K562 (cell line): ENCODE data around the gene LTBP1. TPM values are rescaled to one million over a fixed set of nuclear protein-coding genes. Genes with fewer than 3 reads are reported as not detected.
"Not testable (repeated sequence)": the region's sequence is repeated elsewhere in the genome, so short reads cannot be mapped to it uniquely, and the experiment has no call there.

Source experiments
- ATAC-seq: fragments of 200-7000 bp; cut with Tn5 transposase; 3 replicates; pipeline ENCODE4 v1.9.1; 2020; ENCODE audit warnings: moderate library complexity
- BruUV-seq: library from RNA; stranded (reverse); fragments of 400-500 nt; replicated peaks from 2 replicates; lab custom pipeline; 2021; lab: Mats Ljungman, UMichigan
- CTCF ChIA-PET: fragments of 300-600 bp; formaldehyde crosslinking; extraction: SDS; loops from one replicate; lab custom pipeline; 2021; ENCODE audit warnings: low intra/inter-chr PET ratio; lab: Yijun Ruan, JAX
- POLR2A ChIA-PET: fragments of 300-600, 350-650 bp; sonication (Branson Sonifier 250); formaldehyde crosslinking; extraction: SDS; loops from one replicate; lab custom pipeline; 2021; ENCODE audit warnings: antibody characterized with exemption, inconsistent platforms; lab: Yijun Ruan, JAX
- DNase-seq, 4 experiments: peaks; one replicate each; pipeline versions ENCODE4 v3.0.0 to v3.0.0-alpha.2; 2011 to 2018; ENCODE audit warnings: low spot score in 3 of 4, mixed read lengths in 3 of 4; ENCODE audit errors: extremely low read depth in 1 of 4
- FAIRE-seq: peaks from 2 replicates; lab custom pipeline; 2011; peaks lifted over from hg19 to GRCh38; lab: Jason Lieb, UNC
- H2AFZ ChIP-seq: 2 replicates; pipeline ENCODE4 v1.6.0; 2011; ENCODE audit warnings: low read depth, low read length, control low read depth, inconsistent platforms
- H3K27ac ChIP-seq: fragments of 200-600 bp; 3 replicates; pipeline ENCODE4 v1.8.0; 2011; ENCODE audit warnings: low read depth, mild to moderate bottlenecking, control low read depth, inconsistent platforms, low read length, moderate library complexity, mixed read lengths; ENCODE audit errors: extremely low read depth
- H3K27me3 ChIP-seq, 2 experiments: fragments of 300-600 bp in 1 of 2; 2 replicates in 1 of 2; 3 replicates in 1 of 2; pipeline versions ENCODE4 v1.6.0 to v1.8.0; 2011; ENCODE audit warnings: inconsistent platforms in 2 of 2, low read length in 2 of 2, mild to moderate bottlenecking in 1 of 2, mixed read lengths in 1 of 2, moderate library complexity in 1 of 2; ENCODE audit not compliant: control insufficient read depth in 2 of 2, insufficient read depth in 2 of 2
- H3K36me3 ChIP-seq: fragments of 300-600 bp; 3 replicates; pipeline ENCODE4 v1.8.0; 2011; ENCODE audit warnings: mild to moderate bottlenecking, low read length, inconsistent platforms; ENCODE audit not compliant: control insufficient read depth, insufficient read depth
- H3K4me1 ChIP-seq, 2 experiments: fragments of 200-600 bp in 1 of 2; replicated peaks in 1 of 2; 2 replicates in 1 of 2; 3 replicates in 1 of 2; pipeline versions ENCODE4 v1.5.1 to v1.8.0; 2011; ENCODE audit warnings: inconsistent platforms in 2 of 2, low read length in 2 of 2, mild to moderate bottlenecking in 1 of 2, mixed read lengths in 1 of 2, moderate library complexity in 1 of 2; ENCODE audit not compliant: control insufficient read depth in 2 of 2, insufficient read depth in 2 of 2
- H3K4me2 ChIP-seq: 2 replicates; pipeline ENCODE4 v1.6.1; 2011; ENCODE audit warnings: low read length, control low read depth, inconsistent platforms, mixed read lengths; ENCODE audit not compliant: insufficient read depth
- H3K4me3 ChIP-seq: fragments of 200-600 bp; sonication (generic), shearing (Covaris generic); 2 replicates; pipeline ENCODE4 v1.5.1; 2016; ENCODE audit warnings: control low read depth, inconsistent platforms
- H3K79me2 ChIP-seq: fragments of 200-600 bp; 3 replicates; pipeline ENCODE4 v1.8.0; 2011; ENCODE audit warnings: low read length, inconsistent platforms; ENCODE audit not compliant: control insufficient read depth, insufficient read depth
- H3K9ac ChIP-seq, 2 experiments: 2 replicates each; pipeline versions ENCODE4 v1.6.0 to v1.6.1; 2011; ENCODE audit warnings: low read depth in 2 of 2, low read length in 2 of 2, control low read depth in 1 of 2, inconsistent platforms in 1 of 2, mild to moderate bottlenecking in 1 of 2, mixed read lengths in 1 of 2; ENCODE audit not compliant: insufficient read depth in 1 of 2
- H3K9me1 ChIP-seq: one replicate; pipeline ENCODE4 v1.6.0; 2011; ENCODE audit warnings: inconsistent platforms, mild to moderate bottlenecking, low read length, moderate library complexity; ENCODE audit not compliant: control insufficient read depth, insufficient read depth
- H3K9me3 ChIP-seq: replicated peaks from 2 replicates; pipeline ENCODE4 v1.5.1; 2011; ENCODE audit warnings: low read depth, low read length, inconsistent platforms; ENCODE audit not compliant: control insufficient read depth, insufficient read depth
- H4K20me1 ChIP-seq: replicated peaks from 2 replicates; pipeline ENCODE4 v1.6.1; 2011; ENCODE audit warnings: low read length, inconsistent platforms, mixed read lengths; ENCODE audit not compliant: control insufficient read depth, insufficient read depth
- FOSL1 ChIP-seq: fragments of 200-800 bp; sonication (Bioruptor generic); conservative IDR thresholded peaks from 2 replicates; pipeline ENCODE4 v1.6.1; 2016; ENCODE audit warnings: missing genetic modification characterization, missing compliant biosample characterization
- PPARD ChIP-seq: fragments of 250-450 bp; sonication (Bioruptor Pico); IDR thresholded peaks from 2 replicates; pipeline ENCODE4 v1.8.0; 2022; ENCODE audit warnings: inconsistent platforms, mild to moderate bottlenecking, moderate library complexity
- SMC3 ChIP-seq: conservative IDR thresholded peaks from 2 replicates; pipeline ENCODE4 v1.6.1; 2011; ENCODE audit warnings: low read depth, low read length, improper control_type of control experiment; ENCODE audit not compliant: insufficient read depth
- ZNF282 ChIP-seq: sonication (generic); formaldehyde crosslinking; IDR thresholded peaks from 2 replicates; pipeline ENCODE4 v1.8.1; 2023; ENCODE audit warnings: missing genetic modification reagents
- ZNF766 ChIP-seq: fragments of 200-800 bp; sonication (Bioruptor generic); conservative IDR thresholded peaks from 2 replicates; pipeline ENCODE4 v1.6.1; 2016; ENCODE audit warnings: missing genetic modification characterization, missing compliant biosample characterization
- WGBS: fragments of 100-300 bp; shearing (Covaris generic); methylation state at CpG from one replicate; pipeline ENCODE4 v1.1.6; 2016; ENCODE audit warnings: low coverage, mixed read lengths; ENCODE audit not compliant: insufficient coverage; ENCODE audit errors: missing lambda C conversion rate; 5-methylcytosine and 5-hydroxymethylcytosine counted together
- in situ Hi-C: fragments of 300-500 bp; cut with MboI; formaldehyde crosslinking; loops from 4 replicates; pipeline ENCODE4 v1.15.0; 2018; ENCODE audit warnings: inconsistent platforms, mixed read lengths
- intact Hi-C: fragments of 100-400 bp; cut with micrococcal nuclease; formaldehyde crosslinking; loops from 2 replicates; pipeline ENCODE4 v1.14.2; 2022
- polyA plus RNA-seq, 8 experiments: library from polyadenylated mRNA; depleted of rRNA in 4 of 8; stranded (reverse) in 5 of 8; unstranded in 3 of 8; fragments of >200 nt; fragmentation: Nextera tagmentation in 2 of 8; fragmentation: Illumina TruSeq in 1 of 8; extraction: Ambion mirVana in 2 of 8; extraction: Trizol in 1 of 8; gene quantifications; 2 replicates each; pipeline versions ENCODE4 v1.2.1 to v1.2.3, GENCODE V29; 2011 to 2014; ENCODE audit warnings: inconsistent platforms in 1 of 8, missing spikeins in 1 of 8
- total RNA-seq, 7 experiments: library from RNA; depleted of rRNA in 6 of 7; stranded (reverse); fragments of >200 nt in 6 of 7; fragmentation: Illumina TruSeq in 2 of 7; extraction: Trizol in 2 of 7; gene quantifications; 2 replicates each; pipeline versions ENCODE4 v1.2.1 to v1.2.3, GENCODE V29; 2011 to 2021; ENCODE audit warnings: low replicate concordance in 1 of 7
- TF ChIP-seq, protein P1 (sequence below): fragments of 450-650 bp; IDR thresholded peaks from 2 replicates; pipeline ENCODE4 v1.6.1; 2016

The LTBP1 gene
- total and polyA plus RNA-seq, 9 of the 15 experiments (the other 6 are each of a cell fraction or from before 2014, with no cell fraction given) = 3.6 to 16.4 (median 8.5) TPM

DNA sequence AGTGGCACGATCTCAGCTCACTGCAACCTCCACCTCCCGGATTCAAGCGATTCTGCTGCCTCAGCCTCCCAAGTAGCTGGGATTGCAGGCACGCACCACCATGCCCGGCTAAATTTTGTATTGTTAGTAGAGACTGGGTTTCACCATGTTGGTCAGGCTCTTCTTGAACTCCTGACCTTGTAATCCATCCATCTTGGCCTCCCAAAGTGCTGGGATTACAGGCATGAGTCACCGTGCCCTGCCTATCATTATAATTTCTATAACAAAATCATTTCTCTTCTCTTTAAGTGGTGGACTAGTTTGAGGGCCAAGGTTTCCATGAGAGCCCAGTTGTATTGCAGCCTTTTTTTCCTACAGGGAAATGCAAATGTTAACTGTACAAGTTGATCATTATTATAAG is 442.9 kb downstream of the LTBP1 start:
- POLR2A ChIA-PET, BruUV-seq, H3K9ac ChIP-seq, H3K79me2 ChIP-seq, H3K4me2 ChIP-seq, H3K9me3 ChIP-seq, H4K20me1 ChIP-seq, H3K27ac ChIP-seq, H3K9me1 ChIP-seq, H2AFZ ChIP-seq, H3K27me3 ChIP-seq, DNase-seq, H3K4me1 ChIP-seq, CTCF ChIA-PET, H3K4me3 ChIP-seq, H3K36me3 ChIP-seq, FAIRE-seq, ATAC-seq, intact Hi-C loops: not testable (repeated sequence)
- in situ Hi-C loops = loop anchor here (25.0 kb wide), 1 partner anchor 1677 kb away; no protein-coding TSS in a partner anchor
- 0 out of 2 replicates have a peak, but pooled peaks have one; percentile 24 for TF ChIP-seq FOSL1
- TF ChIP-seq, protein P1, sequence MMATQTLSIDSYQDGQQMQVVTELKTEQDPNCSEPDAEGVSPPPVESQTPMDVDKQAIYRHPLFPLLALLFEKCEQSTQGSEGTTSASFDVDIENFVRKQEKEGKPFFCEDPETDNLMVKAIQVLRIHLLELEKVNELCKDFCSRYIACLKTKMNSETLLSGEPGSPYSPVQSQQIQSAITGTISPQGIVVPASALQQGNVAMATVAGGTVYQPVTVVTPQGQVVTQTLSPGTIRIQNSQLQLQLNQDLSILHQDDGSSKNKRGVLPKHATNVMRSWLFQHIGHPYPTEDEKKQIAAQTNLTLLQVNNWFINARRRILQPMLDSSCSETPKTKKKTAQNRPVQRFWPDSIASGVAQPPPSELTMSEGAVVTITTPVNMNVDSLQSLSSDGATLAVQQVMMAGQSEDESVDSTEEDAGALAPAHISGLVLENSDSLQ = peak; percentile 23; the same call in 1 of the 2 replicates
- 18% methylated on average over 6 of the region's 6 CpGs for WGBS

DNA sequence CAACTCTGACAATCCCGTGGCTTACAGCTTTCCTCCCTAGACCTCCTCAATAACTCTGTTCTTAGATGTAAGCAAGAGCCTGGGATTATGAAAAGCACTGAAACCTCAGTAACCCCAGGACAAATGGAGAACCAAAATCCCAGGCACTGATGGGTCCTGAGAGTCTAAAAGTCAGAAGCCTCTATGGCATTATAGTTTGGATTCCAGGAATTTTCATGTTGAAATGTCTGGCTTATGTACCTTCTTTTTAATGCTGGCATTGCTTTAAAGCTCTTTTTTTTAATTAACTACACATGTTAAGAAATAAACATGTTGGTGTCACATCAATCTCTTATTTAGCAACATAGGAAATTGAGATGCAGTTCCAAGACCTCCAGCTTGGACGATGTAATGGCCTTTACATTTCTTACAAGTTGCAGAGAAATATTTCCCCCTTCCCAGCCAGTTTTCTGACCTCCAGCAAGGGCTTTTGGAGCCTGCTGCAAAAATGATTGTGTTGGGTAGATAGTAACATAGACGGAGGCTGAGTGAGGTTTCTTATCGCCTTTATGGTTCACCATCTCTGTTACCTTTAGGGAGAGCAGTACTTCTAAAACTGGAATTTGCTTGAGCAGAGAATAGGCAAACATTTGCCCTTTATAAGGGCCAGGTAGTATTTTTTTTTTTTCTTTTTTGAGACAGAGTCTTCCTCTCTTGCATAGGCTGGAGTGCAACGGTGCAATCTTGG is 444.9 kb downstream of the LTBP1 start:
- Histone ChIP-seq H4K20me1 (no peaks in the 10 kb centered on the region), H3K4me1 (peaks cover 0 to 2% of the 10 kb centered on the region in 2 experiments; a peak in 1 of 5 replicates), H3K79me2 (no peaks in the 10 kb centered on the region), H3K27ac (no peak overlapping the region), H3K9me1 (no peaks in the 10 kb centered on the region), H3K9ac (no peak overlapping the region), H3K9me3 (no peaks in the 10 kb centered on the region), H3K27me3 (no peaks in the 10 kb centered on the region), H3K4me2 (no peak overlapping the region), H2AFZ (no peak overlapping the region), H3K4me3 (no peak overlapping the region), H3K36me3 (no peaks in the 10 kb centered on the region)
- BruUV-seq = no TSS peak
- FAIRE-seq (peak; percentile 58), ATAC-seq (peak; percentile 56; the same call in 2 of the 3 replicates), DNase-seq (peak in 1 of 4 experiments; percentile 14)
- POLR2A ChIA-PET = interaction anchor here (0.6 kb wide), 1 partner anchor 1824 kb away, joined by 3 read pairs; no protein-coding TSS in a partner anchor
- CTCF ChIA-PET = no interaction called here
- no peak for TF ChIP-seq ZNF282
- TF ChIP-seq ZNF766 (CRISPR knock-in tag) = peak; percentile 94
- no peak for TF ChIP-seq PPARD (CRISPR knock-in tag)
- TF ChIP-seq SMC3 = no peak
- WGBS = 0% methylated on average over 5 of the region's 5 CpGs
- in situ Hi-C loops = loop anchor here (25.0 kb wide), 1 partner anchor 1679 kb away; no protein-coding TSS in a partner anchor
- intact Hi-C loops = no loop called here
